Esophagus squamous epithelium (tissue), 5 donors: ENCODE data around the gene EFCAB6. TPM values are rescaled to one million over a fixed set of nuclear protein-coding genes. Genes with fewer than 3 reads are reported as not detected.

ENCODE experiments used
- DNase-seq: peaks from one replicate; lab custom pipeline; 2025; lab: John Stamatoyannopoulos, UW
- H3K27ac ChIP-seq, 4 donors: fragments of 200-600 bp; sonication (generic); one replicate each; pipeline ENCODE4 v1.5.1; 2016 to 2019; ENCODE audit warnings: mild to moderate bottlenecking in 1 of 4
- H3K27me3 ChIP-seq, 4 donors: fragments of 200-600 bp; sonication (generic); 1 replicate in 3 of 4; 2 replicates in 1 of 4; pipeline versions ENCODE4 v1.5.1 to v1.6.0; 2017 to 2021; ENCODE audit warnings: antibody characterized with exemption in 1 of 4
- H3K36me3 ChIP-seq, 3 donors: fragments of 200-600 bp; sonication (generic); one replicate each; pipeline ENCODE4 v1.5.1; 2016 to 2019
- H3K4me1 ChIP-seq, 3 donors: fragments of 200-600 bp; sonication (generic); one replicate each; pipeline ENCODE4 v1.5.1; 2017 to 2019
- H3K4me3 ChIP-seq, 4 donors: fragments of 200-600 bp; sonication (generic); 1 replicate in 3 of 4; 2 replicates in 1 of 4; pipeline ENCODE4 v1.5.1; 2016 to 2019; ENCODE audit warnings: mild to moderate bottlenecking in 2 of 4, moderate library complexity in 1 of 4
- H3K9me3 ChIP-seq, 3 donors: fragments of 200-600 bp; sonication (generic); one replicate each; pipeline ENCODE4 v1.5.1; 2016 to 2019
- POLR2A ChIP-seq, 4 donors: fragments of 450-650 bp; IDR thresholded peaks; one replicate each; pipeline ENCODE4 v1.6.1; 2017; ENCODE audit warnings: antibody characterized with exemption in 4 of 4, mild to moderate bottlenecking in 4 of 4, moderate library complexity in 3 of 4
- WGBS, 2 donors: methylation state at CpG; one replicate each; pipeline ENCODE4 v1.1.5; 2018; 5-methylcytosine and 5-hydroxymethylcytosine counted together
- intact Hi-C: fragments of 100-400 bp; cut with DNase I; formaldehyde crosslinking; loops from one replicate; pipeline ENCODE4 v1.15.0; 2022
- total RNA-seq, 4 donors: library from RNA; depleted of rRNA; stranded (reverse); fragments of >200 nt; gene quantifications; one replicate each; pipeline ENCODE4 v1.1.0, GENCODE V29; 2016
- TF ChIP-seq, protein P1 (sequence below), 6 experiments: fragments of 450-650 bp in 4 of 6; fragments of 200-600 bp in 2 of 6; sonication (generic) in 2 of 6; IDR thresholded peaks; one replicate each; pipeline ENCODE4 v1.5.1; 2016 to 2019; ENCODE audit warnings: antibody characterized with exemption in 6 of 6, mild to moderate bottlenecking in 4 of 6, moderate library complexity in 4 of 6
- donor health status: DM: yes; HTN: yes; CAD: no.

EFCAB6 gene
- total RNA-seq, 4 donors from 2014 or later, result 0.22 to 1.5 (median 0.90) TPM

DNA sequence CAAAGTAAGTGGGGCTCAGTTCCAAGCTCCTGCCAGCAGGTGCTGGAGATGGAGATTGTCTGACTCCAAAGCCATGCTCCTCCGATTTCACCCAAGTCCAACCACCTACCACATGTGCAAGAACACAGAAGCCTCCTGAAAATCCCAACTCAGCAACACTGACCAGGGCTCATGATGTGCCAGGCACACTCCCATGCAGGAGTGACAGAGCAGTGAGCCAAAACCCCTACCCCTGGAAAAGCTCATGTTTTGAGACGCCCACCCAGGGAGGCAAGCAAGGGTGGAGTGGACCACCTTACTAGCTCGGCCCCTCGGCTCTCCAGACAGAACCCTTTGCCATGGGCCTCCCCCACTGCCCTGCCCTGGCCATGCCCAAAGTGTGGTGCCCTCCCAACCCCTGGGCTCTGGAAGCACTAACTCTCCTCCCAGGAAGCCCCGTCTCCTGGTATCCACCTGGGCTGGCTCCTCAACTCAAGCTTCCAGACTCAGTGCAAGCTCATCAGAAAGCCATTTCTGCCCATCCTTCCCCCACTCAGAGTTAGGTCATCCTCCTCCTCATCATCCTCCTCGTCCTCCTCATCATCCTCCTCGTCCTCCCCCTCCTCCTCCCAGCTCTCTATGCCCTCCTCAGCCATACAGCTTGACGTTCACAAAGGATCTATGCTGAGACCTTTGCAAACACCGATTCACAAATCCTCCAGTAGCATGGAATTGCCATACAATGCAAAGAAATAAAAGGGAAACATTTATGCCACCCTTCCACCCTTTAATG is 245.4 kb downstream of the EFCAB6 start:
- TF ChIP-seq, protein P1, sequence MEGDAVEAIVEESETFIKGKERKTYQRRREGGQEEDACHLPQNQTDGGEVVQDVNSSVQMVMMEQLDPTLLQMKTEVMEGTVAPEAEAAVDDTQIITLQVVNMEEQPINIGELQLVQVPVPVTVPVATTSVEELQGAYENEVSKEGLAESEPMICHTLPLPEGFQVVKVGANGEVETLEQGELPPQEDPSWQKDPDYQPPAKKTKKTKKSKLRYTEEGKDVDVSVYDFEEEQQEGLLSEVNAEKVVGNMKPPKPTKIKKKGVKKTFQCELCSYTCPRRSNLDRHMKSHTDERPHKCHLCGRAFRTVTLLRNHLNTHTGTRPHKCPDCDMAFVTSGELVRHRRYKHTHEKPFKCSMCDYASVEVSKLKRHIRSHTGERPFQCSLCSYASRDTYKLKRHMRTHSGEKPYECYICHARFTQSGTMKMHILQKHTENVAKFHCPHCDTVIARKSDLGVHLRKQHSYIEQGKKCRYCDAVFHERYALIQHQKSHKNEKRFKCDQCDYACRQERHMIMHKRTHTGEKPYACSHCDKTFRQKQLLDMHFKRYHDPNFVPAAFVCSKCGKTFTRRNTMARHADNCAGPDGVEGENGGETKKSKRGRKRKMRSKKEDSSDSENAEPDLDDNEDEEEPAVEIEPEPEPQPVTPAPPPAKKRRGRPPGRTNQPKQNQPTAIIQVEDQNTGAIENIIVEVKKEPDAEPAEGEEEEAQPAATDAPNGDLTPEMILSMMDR (IDR thresholded peaks at IDR 0.05), result no peak
- TF ChIP-seq POLR2A (IDR thresholded peaks at IDR 0.05), result no peak
- WGBS, 2 donors, result 76 to 77% methylated on average over 6 to 9 of the region's 9 CpGs
- no peak for DNase-seq
- H3K27me3 ChIP-seq, result peaks cover 0 to 3% (median 0%) of the 10 kb centered on the region in 4 donors
- H3K4me3 ChIP-seq, result no peak overlapping the region
- H3K36me3 ChIP-seq, result no peaks in the 10 kb centered on the region
- intact Hi-C loops, result no loop called here
- H3K9me3 ChIP-seq, result no peaks in the 10 kb centered on the region
- H3K27ac ChIP-seq, result no peak overlapping the region
- H3K4me1 ChIP-seq, result peaks cover 0 to 35% (median 0%) of the 10 kb centered on the region in 3 donors

DNA sequence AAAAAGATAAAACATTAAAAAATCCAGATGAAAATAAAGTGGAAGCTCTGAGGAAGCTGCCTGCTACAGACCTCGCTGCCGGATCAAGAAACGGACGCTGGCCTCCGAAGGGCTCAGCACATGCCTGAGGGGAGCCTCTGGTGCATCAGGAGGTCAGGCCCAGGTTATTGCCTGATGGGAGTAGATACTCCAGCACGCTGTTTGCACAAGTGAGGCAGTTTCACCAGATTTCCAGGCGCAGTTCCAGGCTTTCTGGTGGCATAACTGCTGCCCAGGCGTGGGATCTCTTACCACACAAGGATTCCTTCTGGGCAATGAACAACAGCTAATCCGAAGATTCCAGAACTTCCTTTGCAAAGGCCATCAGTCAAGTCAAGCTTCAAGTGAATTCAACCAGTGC is 246.1 kb downstream of the EFCAB6 start:
- Histone ChIP-seq H3K36me3 (no peaks in the 10 kb centered on the region), H3K4me3 (no peak overlapping the region), H3K9me3 (no peaks in the 10 kb centered on the region), H3K4me1 (peaks cover 0 to 35% (median 0%) of the 10 kb centered on the region in 3 donors), H3K27ac (no peak overlapping the region), H3K27me3 (no peaks in the 10 kb centered on the region)
- TF ChIP-seq, protein P1 (IDR thresholded peaks at IDR 0.05), result no peak
- TF ChIP-seq POLR2A (IDR thresholded peaks at IDR 0.05), result no peak
- intact Hi-C loops, result no loop called here
- no peak for DNase-seq
- WGBS, 2 donors, result 38 to 54% methylated on average over 7 to 8 of the region's 9 CpGs

DNA sequence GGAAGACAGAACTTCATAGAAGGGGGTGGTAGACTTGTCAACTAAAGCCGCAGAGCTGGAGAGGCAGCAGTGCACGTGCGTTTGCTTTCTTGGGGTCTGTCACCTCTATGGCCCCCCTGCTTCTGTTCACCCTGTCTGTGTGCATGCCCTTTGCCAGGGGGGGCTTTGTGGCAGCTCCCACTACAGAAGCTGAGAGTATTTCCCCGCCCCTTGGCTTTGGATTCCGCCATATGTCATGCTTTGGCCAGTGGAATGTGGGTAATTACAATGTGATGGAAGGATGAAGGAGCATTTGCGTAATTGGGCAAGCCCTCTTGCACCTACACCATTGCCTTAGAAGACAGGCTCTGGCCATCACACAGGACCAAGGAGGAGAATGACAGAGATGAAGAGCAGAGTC is 247.2 kb downstream of the EFCAB6 start:
- H3K27ac ChIP-seq, result peak overlapping the region in 1 of 4 donors; percentile 32
- intact Hi-C loops, result no loop called here
- 82 to 91% methylated on average over 2 to 5 of the region's 6 CpGs for WGBS, 2 donors

DNA sequence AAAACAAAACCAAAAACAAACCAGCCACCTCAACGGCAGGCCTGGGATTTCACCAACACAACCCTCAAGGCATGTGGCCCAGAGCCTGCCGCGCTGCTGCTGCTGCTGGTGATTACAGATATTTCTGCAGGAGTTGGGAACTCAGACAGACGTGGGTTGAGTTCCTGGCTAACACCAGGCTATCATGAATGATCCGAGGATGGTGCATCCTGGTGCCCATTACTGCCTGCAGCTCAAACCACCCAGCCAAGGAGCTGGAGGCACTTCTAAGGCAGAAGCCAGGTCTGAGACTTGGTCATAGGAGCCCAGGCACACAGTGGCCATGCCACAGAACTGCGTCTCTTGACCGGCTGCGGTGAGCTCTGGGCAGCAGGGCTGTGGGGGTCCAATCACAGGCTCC is 248.5 kb downstream of the EFCAB6 start:
- H3K9me3 ChIP-seq, result peaks cover 0 to 3% (median 0%) of the 10 kb centered on the region in 3 donors
- 67 to 76% methylated on average over 2 to 5 of the region's 8 CpGs for WGBS, 2 donors
- TF ChIP-seq, protein P1 (IDR thresholded peaks at IDR 0.05), result no peak
- TF ChIP-seq POLR2A (IDR thresholded peaks at IDR 0.05), result no peak
- DNase-seq, result no peak
- peaks cover 0 to 35% (median 0%) of the 10 kb centered on the region in 3 donors for H3K4me1 ChIP-seq
- H3K4me3 ChIP-seq, result no peak overlapping the region
- H3K36me3 ChIP-seq, result no peaks in the 10 kb centered on the region
- intact Hi-C loops, result no loop called here
- H3K27me3 ChIP-seq, result no peaks in the 10 kb centered on the region
- peak overlapping the region in 1 of 4 donors; percentile 54 for H3K27ac ChIP-seq

More for the DNA sequence above, 247.2 kb downstream of the EFCAB6 start:
- Histone ChIP-seq H3K36me3 (no peaks in the 10 kb centered on the region), H3K9me3 (no peaks in the 10 kb centered on the region), H3K27me3 (no peaks in the 10 kb centered on the region), H3K4me1 (peaks cover 0 to 35% (median 0%) of the 10 kb centered on the region in 3 donors), H3K4me3 (no peak overlapping the region)
- TF ChIP-seq POLR2A (IDR thresholded peaks at IDR 0.05), result no peak
- TF ChIP-seq, protein P1 (IDR thresholded peaks at IDR 0.05), result no peak
- DNase-seq, result no peak

DNA sequence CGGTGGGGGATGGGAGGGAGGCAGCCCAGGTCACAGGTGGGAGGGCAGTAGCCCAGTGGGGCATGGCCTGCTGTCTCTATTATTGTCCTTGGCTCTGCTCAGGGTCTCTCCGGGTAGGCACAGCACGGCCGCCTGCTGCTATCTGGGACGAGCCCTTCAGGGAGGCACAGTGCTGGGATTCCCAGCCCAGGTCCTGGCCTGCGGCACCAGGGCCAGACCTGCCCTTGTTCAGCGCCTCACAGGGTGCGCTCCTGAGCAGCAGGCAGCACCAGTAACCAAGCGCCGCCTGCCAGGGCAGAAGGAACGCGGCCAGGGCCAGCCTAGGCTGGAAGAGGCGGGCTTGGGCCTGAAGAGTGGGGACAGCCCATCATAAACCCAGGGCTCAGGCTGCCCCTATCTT is 249.3 kb downstream of the EFCAB6 start:
- WGBS, 2 donors, result 57% methylated on average over 5 of the region's 13 CpGs; no CpG with 5 or more reads in 1 of the 2 donors
- H3K27ac ChIP-seq, result peak overlapping the region in 2 of 4 donors; percentile 13 to 54
- intact Hi-C loops, result no loop called here
- no peaks in the 10 kb centered on the region for H3K36me3 ChIP-seq
- DNase-seq, result no peak
- H3K27me3 ChIP-seq, result no peaks in the 10 kb centered on the region
- H3K9me3 ChIP-seq, result peaks cover 0 to 5% (median 0%) of the 10 kb centered on the region in 3 donors
- no peak overlapping the region for H3K4me3 ChIP-seq
- TF ChIP-seq, protein P1 (IDR thresholded peaks at IDR 0.05), result no peak
- TF ChIP-seq POLR2A (IDR thresholded peaks at IDR 0.05), result no peak
- H3K4me1 ChIP-seq, result peaks cover 0 to 35% (median 0%) of the 10 kb centered on the region in 3 donors
